ENCODE measurements around the gene SLC43A2. TPM values are rescaled to one million over a fixed set of nuclear protein-coding genes. Genes with fewer than 3 reads are reported as not detected.

Gene SLC43A2
- total RNA-seq, 1 experiment from 2014 or later, result 11.0 TPM

GRCh38 chr17:1590747-1591473 lies 37.7 kb downstream of the SLC43A2 start:
- H3K27ac Mint-ChIP-seq, result no peak overlapping the region
- CTCF ChIA-PET, result interaction anchor here (0.6 to 2.7 kb wide), 7 partner anchors 14 to 403 kb away, joined by 3 to 14 read pairs (median 4); no protein-coding TSS in a partner anchor
- no peak for DNase-seq (ENCODE audit: low spot score)

More at GRCh38 chr17:1590747-1591473, 37.7 kb downstream of the SLC43A2 start:
- TF ChIP-seq NFYB (CRISPR knock-in tag; conservative IDR thresholded peaks at IDR 0.05; ENCODE audit: low read depth) (no peak), JUN (CRISPR knock-in tag; IDR thresholded peaks at IDR 0.05) (no peak), MYBL2 (CRISPR knock-in tag; IDR thresholded peaks at IDR 0.05) (no peak), SMAD4 (CRISPR knock-in tag; IDR thresholded peaks at IDR 0.05) (no peak), ATF6 (CRISPR knock-in tag; IDR thresholded peaks at IDR 0.05) (no peak), SMAD3 (CRISPR knock-in tag; IDR thresholded peaks at IDR 0.05; ENCODE audit: borderline replicate concordance) (no peak), NFE2L1 (CRISPR knock-in tag; IDR thresholded peaks at IDR 0.05) (no peak), ZNF219 (CRISPR knock-in tag; IDR thresholded peaks at IDR 0.05; ENCODE audit: borderline replicate concordance) (no peak), NR2C2 (CRISPR knock-in tag; IDR thresholded peaks at IDR 0.05) (no peak), TCF7 (CRISPR knock-in tag; IDR thresholded peaks at IDR 0.05; ENCODE audit: low read depth) (no peak), ZNF671 (CRISPR knock-in tag; IDR thresholded peaks at IDR 0.05) (no peak), EMX1 (CRISPR knock-in tag; IDR thresholded peaks at IDR 0.05) (no peak), STAT6 (CRISPR knock-in tag; conservative IDR thresholded peaks at IDR 0.05; ENCODE audit: low read depth) (no peak), ATF1 (CRISPR knock-in tag; IDR thresholded peaks at IDR 0.05) (no peak), AFF4 (CRISPR knock-in tag; IDR thresholded peaks at IDR 0.05; ENCODE audit: borderline replicate concordance) (no peak), ETV6 (CRISPR knock-in tag; IDR thresholded peaks at IDR 0.05) (no peak)
- TF ChIP-seq, protein P1, sequence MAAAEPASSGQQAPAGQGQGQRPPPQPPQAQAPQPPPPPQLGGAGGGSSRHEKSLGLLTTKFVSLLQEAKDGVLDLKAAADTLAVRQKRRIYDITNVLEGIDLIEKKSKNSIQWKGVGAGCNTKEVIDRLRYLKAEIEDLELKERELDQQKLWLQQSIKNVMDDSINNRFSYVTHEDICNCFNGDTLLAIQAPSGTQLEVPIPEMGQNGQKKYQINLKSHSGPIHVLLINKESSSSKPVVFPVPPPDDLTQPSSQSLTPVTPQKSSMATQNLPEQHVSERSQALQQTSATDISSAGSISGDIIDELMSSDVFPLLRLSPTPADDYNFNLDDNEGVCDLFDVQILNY (CRISPR knock-in tag; IDR thresholded peaks at IDR 0.05), result no peak
- TF ChIP-seq, protein P2, sequence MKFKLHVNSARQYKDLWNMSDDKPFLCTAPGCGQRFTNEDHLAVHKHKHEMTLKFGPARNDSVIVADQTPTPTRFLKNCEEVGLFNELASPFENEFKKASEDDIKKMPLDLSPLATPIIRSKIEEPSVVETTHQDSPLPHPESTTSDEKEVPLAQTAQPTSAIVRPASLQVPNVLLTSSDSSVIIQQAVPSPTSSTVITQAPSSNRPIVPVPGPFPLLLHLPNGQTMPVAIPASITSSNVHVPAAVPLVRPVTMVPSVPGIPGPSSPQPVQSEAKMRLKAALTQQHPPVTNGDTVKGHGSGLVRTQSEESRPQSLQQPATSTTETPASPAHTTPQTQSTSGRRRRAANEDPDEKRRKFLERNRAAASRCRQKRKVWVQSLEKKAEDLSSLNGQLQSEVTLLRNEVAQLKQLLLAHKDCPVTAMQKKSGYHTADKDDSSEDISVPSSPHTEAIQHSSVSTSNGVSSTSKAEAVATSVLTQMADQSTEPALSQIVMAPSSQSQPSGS (CRISPR knock-in tag; IDR thresholded peaks at IDR 0.05; ENCODE audit: borderline replicate concordance, low read depth), result no peak
- TF ChIP-seq, protein P3, sequence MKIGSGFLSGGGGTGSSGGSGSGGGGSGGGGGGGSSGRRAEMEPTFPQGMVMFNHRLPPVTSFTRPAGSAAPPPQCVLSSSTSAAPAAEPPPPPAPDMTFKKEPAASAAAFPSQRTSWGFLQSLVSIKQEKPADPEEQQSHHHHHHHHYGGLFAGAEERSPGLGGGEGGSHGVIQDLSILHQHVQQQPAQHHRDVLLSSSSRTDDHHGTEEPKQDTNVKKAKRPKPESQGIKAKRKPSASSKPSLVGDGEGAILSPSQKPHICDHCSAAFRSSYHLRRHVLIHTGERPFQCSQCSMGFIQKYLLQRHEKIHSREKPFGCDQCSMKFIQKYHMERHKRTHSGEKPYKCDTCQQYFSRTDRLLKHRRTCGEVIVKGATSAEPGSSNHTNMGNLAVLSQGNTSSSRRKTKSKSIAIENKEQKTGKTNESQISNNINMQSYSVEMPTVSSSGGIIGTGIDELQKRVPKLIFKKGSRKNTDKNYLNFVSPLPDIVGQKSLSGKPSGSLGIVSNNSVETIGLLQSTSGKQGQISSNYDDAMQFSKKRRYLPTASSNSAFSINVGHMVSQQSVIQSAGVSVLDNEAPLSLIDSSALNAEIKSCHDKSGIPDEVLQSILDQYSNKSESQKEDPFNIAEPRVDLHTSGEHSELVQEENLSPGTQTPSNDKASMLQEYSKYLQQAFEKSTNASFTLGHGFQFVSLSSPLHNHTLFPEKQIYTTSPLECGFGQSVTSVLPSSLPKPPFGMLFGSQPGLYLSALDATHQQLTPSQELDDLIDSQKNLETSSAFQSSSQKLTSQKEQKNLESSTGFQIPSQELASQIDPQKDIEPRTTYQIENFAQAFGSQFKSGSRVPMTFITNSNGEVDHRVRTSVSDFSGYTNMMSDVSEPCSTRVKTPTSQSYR (CRISPR knock-in tag; IDR thresholded peaks at IDR 0.05), result no peak
- Mint-ChIP-seq H3K4me3 (no peak overlapping the region), H3K9me3 (no peaks in the 10 kb centered on the region), H3K36me3 (no peaks in the 10 kb centered on the region), H3K27me3 (ENCODE audit: low read depth) (no peaks in the 10 kb centered on the region), H3K4me1 (peaks cover 22% of the 10 kb centered on the region)
- no peak for ATAC-seq
- POLR2A ChIA-PET, result no interaction called here
